NCI-H187 (cell line): ENCODE results near the gene PLXDC1.
"Not testable (repeated sequence)": the region's sequence is repeated elsewhere in the genome, so short reads cannot be mapped to it uniquely, and the experiment has no call there.

Experiments
- DNase-seq, 2 experiments: peaks; one replicate each; lab custom pipeline; 2025; lab: John Stamatoyannopoulos, UW

PLXDC1 gene

DNA sequence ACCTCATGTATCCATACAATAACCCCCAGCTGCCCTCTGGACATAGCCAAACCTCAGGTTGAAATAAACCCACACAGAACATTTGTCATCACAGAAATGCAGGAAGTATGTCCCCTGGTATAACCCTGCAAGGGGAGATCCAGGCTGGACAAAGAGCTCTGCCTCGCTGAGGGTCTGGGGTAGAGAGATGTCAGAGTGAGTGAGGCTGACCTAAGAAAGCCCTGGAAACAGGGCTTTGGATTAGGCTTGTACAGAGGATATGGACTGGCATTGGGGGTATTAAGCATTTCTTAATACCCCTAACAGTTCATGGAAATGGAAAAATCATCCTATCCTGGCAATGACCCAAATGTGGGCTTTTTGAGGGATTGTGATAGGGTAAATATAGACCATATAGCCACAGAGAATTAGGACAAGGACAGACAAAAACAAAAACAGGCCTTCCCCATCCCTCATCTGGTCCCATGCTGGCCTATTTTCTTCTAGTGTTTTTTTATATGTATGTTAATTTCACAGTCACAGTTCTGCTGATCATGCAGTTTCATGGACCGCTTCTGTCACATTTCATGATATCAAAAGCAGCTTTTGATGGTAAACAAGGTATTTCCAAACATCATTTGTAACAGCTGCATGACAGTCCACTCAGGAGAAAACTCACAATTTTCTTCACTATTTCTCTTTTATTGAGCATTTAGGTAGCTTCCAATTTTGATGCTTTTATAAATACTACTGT is 26.1 kb downstream of the PLXDC1 start:
- no peak for DNase-seq

DNA sequence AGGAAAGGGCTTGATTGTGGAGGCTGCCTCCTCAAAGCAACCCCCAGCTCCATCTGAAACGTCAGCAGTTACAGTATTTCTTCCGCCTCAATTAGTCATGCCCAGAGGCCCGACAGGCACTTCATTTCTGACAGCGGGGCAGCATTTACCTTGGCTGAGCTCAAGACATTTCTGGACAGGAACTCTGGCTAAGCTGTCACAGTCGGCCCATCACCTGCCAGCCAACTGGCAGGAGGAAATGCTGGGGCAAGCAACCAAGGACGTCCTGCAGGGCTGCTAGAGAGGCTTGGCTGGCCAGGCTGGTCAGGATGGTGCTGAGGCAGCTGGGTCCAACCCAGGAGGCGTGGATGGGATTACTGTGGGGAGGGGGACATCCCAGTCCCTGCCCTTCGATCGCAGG is 27.8 kb downstream of the PLXDC1 start:
- DNase-seq, result no peak

DNA sequence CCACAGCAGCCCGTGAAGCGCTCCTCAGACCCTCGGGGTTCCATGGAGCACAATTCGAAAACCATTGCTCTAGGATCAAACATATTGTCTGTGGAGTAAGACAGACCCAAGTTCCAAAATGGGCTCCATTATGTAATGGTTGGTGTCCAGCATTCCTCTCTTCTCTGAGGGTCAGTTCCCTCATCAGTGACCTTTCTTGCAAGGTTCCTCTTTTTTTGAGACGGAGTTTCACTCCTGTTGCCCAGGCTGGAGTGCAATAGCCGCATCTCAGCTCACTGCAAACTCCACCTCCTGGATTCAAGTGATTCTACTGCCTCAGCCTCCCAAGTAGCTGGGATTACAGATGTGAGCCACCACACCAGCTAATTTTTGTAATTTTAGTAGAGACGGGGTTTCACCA is 28.4 kb downstream of the PLXDC1 start:
- DNase-seq, result no peak

DNA sequence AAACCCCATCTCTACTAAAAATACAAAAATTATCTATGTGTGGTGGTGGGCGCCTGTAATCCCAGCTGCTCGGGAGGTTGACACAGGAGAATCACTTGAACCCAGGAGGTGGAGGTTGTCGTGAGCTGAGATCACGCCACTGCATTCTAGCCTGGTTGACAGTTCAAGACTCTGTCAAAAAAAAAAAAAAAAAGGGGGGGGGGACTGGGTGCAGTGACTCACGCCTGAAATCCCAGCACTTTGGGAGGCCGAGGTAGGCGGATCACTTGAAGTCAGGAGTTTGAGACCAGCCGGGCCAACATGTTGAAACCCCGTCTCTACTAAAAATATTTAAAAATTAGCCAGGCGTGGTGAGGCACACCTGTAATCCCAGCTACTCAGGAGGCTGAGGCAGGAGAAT is 29.5 kb downstream of the PLXDC1 start:
- DNase-seq, result not testable (repeated sequence)

DNA sequence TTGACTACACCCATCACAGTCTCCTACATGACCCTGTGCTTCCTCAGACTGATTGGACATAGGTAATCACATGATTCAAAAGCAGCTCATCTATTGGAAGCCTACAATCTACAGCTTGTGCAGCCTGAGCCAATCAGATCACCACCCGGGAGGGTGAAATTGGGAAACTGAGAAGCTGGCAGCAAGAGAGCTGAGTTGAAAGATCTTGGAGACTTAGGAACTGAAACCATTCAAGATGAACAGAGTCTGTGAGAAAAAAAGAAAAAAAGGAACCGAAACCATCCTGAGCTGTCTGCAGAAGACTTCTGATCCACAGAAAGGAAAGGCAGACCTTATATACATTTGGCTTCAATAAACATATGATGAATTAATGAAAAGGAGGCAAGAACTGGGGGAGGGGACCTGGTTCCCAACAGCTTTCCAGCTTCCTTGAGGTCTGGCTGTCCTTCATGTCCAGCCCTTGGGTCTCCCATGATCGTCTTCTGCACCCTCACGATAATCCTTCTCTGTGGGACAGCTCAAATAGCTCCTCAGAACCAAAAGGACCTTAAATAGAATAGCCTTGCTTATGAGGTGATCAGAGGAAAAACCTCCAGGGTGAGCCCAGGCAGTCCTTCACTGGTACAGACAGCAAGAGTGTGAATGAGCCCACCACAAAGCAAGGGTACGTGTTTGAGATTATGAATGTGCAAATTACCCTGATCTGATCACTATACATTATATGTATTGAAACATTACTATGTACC is 32.6 kb downstream of the PLXDC1 start:
- no peak for DNase-seq

DNA sequence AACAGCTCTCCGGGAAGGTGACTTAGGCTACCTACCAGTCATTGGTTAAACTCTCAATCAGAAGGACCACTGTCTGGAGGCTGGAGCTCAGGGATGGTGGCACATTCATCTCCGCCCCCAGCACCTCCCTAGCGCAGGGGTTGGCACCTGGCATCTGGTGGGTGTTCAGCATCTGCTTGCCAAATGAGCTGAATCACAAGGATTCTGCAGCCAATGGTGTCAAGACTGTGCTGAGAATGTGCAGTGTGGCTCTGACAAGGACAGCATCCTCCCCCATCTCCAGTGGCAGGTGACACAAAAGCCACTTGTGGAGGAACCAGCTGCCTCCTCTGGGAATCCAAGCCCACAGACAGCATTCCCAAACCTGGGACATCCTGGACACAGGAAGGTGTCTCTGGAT is 35.2 kb downstream of the PLXDC1 start:
- no peak for DNase-seq

DNA sequence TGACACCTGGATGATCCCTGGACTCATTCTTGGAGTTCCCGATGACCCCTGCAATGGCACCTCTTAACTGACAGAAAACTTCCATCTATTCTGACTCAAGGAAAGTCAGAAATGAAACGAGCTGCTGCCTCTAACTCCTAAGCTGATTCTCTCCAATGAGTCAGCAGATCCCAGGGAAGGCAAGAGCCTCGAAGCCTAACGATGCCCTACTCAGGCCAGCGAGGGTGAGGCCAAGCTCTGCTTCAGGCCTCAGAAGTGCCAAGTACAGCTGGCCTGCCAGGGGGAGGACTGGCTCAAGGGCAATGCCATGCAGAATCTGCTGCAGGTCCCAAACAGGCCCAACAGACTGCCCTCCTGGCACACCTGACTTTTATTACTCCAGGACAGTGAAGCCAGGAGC is 36.3 kb downstream of the PLXDC1 start:
- no peak for DNase-seq

DNA sequence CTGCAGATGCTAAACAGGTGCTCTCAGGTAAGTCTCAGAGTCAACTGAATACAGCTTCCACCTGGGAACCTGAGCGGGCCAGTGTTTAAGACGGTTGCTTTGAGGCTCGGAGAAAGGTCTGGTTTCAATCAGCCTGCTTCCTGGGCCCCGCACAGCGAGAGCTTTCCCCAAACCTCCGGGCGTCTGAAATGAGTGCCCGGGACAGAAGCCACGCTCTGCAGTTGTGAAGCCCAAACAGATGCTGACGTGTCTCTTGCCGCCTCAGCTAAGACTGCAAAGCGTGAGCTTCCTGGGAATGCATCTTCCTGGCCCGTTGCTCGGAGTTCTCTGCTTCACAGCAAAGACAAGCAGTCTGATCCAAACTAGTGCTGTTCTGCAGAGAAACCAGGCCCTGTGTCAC is 36.7 kb downstream of the PLXDC1 start:
- no peak for DNase-seq

DNA sequence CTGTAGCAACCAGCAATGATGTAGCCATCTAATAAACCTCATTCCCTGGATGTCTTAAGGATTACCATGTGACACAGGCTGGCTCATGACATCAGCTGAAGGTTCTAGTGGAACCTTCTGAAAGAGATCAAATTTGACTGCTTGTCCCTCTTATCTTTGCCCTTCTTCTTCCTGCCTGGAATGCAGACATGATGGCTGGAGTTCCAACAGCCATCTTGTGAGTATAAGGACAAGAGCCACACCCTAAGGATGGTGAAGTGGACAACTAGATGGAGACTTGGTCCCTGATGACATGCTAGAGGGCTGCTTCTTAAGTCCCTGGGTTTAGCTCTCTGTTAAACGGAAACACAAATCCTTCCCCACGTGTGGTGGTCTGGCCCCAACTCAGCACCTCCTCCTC is 37.6 kb downstream of the PLXDC1 start:
- no peak for DNase-seq

DNA sequence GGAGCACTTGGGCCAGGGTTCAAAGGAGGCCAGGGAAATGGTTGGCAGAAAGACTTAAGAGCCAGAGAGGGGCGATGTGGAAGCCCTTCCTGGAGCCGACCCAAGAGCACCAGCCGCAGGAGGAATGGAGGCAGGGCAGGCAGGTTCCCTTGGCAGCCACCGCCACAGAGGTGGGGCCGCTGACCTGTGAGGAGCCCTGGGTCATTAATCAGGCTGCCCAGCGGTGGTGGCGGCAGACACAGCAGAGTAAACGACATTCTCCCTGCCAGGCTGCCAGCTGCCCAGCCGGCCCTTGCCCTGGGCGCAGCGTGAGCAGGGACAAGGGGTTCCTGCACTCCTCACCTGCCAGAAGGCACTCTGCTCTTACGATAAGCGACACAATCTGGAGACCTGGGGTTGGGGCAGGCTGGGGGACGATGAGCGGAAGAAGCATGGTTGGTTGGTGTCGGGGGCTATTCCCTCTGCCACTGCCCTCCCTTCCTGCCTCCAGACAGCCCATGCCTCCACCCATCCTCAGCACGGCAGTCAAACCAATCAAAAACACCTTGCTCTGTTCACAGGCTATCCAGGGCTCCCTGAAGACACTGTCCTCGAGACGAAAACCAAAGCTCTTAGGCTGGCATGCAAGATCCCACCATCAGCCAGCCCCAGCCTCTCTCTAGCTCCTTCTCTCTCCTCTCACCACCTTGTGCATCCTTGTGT is 40.9 kb downstream of the PLXDC1 start:
- DNase-seq, result no peak

DNA sequence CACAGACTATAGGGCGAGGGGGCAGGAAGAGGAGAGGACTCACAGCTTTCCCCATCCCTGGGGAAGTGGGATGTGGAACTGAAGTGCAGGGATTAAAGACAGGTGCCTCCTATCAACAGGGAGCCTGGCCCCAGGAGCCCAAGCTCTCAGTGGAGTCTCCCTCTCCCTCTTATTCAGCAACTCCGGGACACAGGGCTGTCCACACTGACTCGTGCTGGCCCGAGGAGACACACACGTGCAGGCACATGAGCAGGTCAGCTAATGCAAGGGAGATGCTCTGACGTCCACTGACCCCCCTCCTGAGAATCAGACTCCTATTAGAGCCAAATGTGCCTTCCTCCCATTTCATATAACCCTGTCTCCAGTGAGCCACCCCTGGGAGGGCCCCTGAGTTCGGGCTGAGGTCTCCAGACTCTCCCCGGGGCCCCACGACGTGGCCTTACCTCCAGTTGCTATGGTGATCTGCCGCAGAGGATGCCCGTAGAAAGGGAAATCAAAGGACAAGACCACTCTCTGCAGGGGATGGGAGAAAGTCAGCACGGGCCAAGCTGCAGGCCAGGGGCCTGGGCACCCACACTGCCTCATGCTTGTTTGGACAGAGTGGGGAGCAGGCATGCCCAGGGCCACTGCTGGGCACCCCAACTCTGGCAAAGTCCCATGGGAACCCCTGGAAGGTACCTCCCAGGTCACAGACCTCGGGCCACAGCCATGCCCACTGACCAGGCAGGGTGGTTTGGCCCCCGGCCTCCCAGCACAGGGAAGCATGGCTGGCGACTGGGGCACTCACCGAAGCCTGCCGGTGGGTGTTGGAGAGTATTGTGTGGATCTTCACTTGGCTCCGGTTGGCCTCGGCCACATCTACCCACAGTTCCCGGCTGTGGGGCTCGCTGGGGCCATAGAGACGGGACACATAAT is 42.7 kb downstream of the PLXDC1 start:
- no peak for DNase-seq

DNA sequence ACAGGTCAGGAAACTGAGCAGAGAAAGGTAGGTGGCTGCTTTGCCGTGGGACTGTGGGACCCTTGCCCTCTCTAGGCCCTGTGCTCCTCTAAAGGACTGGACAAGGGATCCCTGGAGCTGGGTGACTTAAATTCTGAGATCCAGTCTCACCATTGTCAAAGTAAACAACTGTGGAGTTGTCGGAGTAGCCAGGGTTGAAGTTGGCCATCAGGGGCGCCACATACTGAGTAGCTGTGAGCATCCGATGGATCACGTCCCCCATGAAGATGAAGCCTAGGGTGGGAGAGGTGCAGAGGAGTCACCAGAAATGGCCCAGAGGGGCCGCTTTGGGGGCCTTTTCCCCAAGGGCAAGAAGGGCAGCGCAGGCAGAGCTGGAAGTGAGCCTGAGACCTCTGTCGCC is 43.5 kb downstream of the PLXDC1 start:
- DNase-seq, result no peak

DNA sequence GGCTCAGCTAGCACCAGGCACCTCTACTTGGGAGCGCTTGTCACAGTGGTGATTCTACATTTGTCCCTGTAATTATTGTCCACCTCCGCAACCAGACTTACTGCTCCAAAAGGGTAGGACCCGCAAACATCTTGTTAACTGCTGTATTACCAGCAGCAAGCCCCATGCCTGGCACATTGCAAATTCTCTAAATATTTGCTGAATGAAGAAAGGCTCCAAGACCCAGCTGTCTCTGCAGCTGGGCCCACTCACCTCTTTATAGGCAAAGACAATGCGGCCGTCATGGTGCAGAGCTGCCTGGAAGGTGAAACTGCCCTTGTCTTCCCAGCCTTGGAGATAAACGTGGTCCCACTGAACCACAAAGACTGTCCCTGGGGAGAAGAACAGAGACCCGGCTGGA is 44.3 kb downstream of the PLXDC1 start:
- DNase-seq, result no peak

DNA sequence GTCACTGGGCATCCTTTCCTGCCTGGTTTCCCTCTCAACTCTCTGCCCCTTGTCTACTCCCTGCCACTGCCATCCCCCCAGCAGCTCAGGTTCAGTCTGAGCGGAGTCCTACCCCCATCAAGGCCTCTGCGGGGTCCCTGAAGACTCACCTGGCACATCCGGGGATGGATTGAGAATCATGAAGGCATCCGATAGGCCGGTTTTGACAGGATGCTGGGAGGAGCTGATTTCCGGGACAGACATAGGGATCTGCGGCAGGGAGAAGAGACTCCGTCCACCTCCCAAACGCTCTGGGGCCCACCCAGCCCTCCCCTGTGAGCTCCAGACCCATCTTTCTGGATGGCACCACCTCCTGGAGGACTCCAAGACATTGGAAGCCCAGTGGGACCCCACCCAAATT is 45.7 kb downstream of the PLXDC1 start:
- no peak for DNase-seq

DNA sequence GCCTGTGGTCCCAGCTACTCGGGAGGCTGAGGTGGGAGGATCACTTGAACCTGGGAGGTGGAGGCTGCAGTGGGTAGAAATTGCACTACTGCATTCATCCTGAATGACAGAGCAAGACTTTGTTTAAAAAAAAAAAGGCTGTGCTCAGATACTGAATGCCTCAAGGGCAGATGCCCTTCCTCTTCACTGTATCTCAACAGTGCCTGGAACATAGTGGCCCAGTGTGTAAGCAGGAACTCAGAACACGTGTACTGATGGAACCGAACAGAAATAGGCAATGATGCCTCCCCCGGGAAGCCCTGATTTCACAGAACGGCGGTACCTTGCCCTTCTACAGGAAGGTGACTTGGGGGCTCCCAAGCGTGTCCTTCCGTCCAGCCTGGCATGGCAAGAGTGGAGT is 46.8 kb downstream of the PLXDC1 start:
- DNase-seq, result no peak

DNA sequence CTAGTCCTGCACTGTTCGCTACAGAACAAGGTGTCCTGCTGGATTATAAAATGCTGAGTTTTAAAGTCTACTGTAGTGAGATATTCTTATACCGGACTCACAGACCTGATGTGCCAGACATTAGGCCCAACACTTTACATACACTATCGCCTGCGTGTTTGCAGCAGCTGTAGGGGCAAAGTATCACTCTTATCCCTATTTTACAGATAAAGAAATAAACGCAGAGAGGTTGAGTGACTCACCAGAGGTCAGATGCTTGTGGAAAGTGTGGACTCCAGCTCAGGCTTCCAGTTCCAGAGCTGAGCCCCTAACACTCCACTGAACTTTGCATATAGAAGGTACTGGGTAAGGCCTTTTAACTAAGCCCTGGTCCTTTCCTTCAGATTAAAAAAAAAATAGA is 47.4 kb downstream of the PLXDC1 start:
- no peak for DNase-seq

DNA sequence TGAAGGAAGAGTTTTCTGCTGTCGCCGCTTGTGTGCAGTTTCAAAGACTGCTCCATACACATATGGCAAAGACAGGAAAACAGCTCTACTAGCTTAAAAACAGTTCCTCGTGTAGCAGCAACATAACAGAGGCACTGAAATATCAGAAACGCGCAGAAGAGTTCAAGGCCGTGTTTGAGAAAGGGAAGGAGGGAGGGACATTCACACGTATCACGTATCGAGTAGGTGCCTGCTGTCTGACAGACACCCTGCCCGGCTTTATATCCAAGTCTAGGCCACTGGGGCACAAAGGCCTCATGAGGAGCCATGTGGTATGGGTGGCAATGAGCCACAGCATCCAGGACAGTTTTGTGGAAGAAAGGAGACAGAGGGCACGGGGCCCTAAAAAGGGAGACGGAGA is 50.3 kb downstream of the PLXDC1 start:
- no peak for DNase-seq

DNA sequence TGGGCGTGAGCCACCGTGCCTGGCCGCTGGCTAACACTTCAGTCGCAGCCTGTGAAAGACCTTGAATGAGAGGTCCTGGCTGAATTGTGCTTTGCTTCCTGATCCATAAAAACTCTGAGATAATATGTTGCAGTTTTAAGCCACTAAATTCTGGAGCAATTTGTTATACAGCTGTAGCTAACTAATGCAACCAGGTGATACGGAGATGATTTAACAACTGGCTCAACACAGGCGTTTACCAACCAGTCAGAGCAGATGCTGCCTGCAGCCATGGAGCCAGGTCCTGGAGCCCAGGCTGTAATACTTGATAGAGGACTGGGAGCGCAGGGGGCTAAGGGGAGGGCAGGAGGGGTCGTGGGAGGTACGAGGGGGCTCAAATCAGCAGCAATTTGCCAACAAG is 50.9 kb downstream of the PLXDC1 start:
- DNase-seq, result no peak

DNA sequence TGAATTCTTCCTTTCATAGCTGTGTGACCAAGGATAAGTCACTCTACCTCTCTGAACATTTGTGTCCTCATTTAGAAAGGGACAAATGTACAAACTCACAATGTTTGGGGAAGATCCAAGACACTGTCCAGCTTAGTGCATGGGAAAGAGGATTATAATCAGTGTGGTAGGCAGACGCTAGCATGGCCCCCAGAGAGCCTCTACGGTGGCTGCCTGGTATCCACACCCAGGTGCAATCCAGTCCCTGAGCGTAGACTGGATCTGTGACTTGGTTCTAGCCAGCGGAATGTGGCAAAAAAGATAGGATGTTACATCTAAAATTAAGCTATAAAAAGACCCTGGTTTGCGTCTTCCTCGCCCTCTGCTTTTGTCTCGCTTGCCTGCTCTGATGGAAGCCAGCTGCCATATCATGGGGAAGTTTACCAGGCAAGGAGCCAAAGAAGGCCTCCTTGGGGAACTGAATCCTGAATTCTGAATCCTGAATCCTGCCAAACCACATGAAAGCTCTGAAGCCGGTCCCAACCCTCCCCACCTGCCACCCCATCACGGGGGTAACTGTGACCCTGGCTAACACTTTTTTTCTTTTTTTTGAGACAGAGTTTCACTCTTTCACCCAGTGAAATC is 51.7 kb downstream of the PLXDC1 start:
- no peak for DNase-seq

DNA sequence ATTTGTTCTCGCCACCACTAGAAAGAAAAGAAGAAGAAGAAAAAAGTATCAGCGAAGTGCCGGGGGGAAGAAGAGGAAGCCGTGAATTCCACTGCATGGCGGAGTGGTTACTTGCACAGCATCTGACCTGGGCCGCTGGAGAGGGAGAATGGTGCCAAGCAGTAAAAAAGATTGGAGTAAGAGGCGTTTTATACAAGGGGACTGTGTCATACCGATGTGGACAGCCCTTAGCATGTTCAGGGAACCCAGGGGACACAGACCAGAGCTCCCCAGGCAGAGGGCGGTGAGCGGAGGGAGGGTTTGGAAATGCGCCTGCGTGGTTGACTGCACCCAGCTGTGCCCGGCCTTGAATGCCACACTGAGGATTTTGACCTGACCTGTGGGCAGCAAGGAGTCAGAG is 52.8 kb downstream of the PLXDC1 start:
- no peak for DNase-seq

DNA sequence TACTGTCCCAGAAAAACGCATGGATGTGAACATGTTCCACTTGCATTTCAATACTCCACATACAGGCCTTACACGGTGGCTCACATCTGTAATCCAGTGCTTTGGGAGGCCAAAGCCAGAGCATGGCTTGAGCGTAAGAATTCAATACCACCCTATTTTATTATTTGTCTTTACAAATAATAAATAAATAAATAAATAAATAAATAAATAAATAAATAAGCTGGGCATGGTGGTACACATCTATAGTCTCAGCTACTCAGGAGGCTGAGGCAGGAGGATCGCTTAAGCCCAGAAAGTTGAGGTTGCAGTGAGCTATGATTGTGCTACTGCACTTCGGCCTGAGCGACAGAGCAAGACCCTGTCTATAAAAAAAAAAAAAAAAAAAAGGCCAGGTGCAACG is 53.9 kb downstream of the PLXDC1 start:
- no peak for DNase-seq

DNA sequence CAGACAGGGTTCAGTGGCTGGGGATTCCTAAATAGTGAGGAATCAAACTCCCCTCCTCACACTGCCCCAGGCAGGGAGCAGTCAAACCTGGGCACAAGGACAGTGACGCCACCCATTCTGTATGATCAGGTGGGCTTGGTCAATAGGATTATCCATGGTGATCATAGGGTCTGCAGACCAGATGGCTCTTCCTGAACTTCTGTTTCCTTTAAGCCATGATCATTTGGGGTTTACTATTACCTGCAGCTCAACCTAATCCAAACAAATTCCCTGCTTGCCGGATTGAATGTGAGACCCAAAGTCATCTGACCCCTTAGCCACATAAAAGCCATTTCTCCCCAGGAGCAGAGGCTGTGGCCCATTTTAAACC is 54.3 kb downstream of the PLXDC1 start:
- DNase-seq, result no peak
